Gastrocnemius medialis (tissue), 4 donors: ENCODE measurements around the gene LAMA2. TPM values are rescaled to one million over a fixed set of nuclear protein-coding genes. Genes with fewer than 3 reads are reported as not detected.

Experiments
- ATAC-seq, 2 donors: fragments of 150-250 bp; one replicate each; pipeline ENCODE4 v1.9.1; 2016
- DNase-seq, 2 donors: peaks; one replicate each; pipeline ENCODE4 v3.0.0-alpha.2; 2019
- H3K27ac ChIP-seq, 4 donors: fragments of 200-600 bp; sonication (generic); 1 replicate in 1 of 4; 2 replicates in 3 of 4; pipeline ENCODE4 v1.5.1; 2016 to 2018; ENCODE audit warnings: mild to moderate bottlenecking in 2 of 4, moderate library complexity in 1 of 4
- H3K27me3 ChIP-seq, 3 donors: fragments of 200-600 bp; sonication (generic) in 2 of 3; 1 replicate in 1 of 3; 2 replicates in 2 of 3; pipeline versions ENCODE4 v1.5.1 to v1.6.0; 2016 to 2019; ENCODE audit warnings: mild to moderate bottlenecking in 1 of 3, moderate library complexity in 1 of 3
- H3K36me3 ChIP-seq, 2 donors: fragments of 200-600 bp; sonication (generic) in 1 of 2; one replicate each; pipeline ENCODE4 v1.5.1; 2017 to 2018
- H3K4me1 ChIP-seq, 2 donors: fragments of 200-600 bp; sonication (generic) in 1 of 2; one replicate each; pipeline ENCODE4 v1.5.1; 2016 to 2017; ENCODE audit warnings: mild to moderate bottlenecking in 2 of 2
- H3K4me3 ChIP-seq, 4 donors: fragments of 200-600 bp; sonication (generic) in 3 of 4; 1 replicate in 1 of 4; 2 replicates in 3 of 4; pipeline ENCODE4 v1.5.1; 2016 to 2019; ENCODE audit warnings: mild to moderate bottlenecking in 2 of 4
- H3K9me3 ChIP-seq, 3 donors: fragments of 200-600 bp; sonication (generic) in 2 of 3; 1 replicate in 1 of 3; 2 replicates in 2 of 3; pipeline ENCODE4 v1.5.1; 2016 to 2019
- CTCF ChIP-seq, 5 experiments: fragments of 450-650 bp in 3 of 5; fragments of 200-600 bp in 2 of 5; sonication (generic) in 2 of 5; IDR thresholded peaks in 4 of 5; conservative IDR thresholded peaks in 1 of 5; 1 replicate in 4 of 5; 2 replicates in 1 of 5; pipeline ENCODE4 v1.5.1; 2016 to 2019; ENCODE audit warnings: antibody characterized with exemption in 5 of 5, mild to moderate bottlenecking in 3 of 5, moderate library complexity in 3 of 5
- POLR2A ChIP-seq, 2 donors: fragments of 450-650 bp; IDR thresholded peaks; one replicate each; pipeline ENCODE4 v1.6.1; 2017; ENCODE audit warnings: antibody characterized with exemption in 2 of 2, mild to moderate bottlenecking in 2 of 2, moderate library complexity in 2 of 2
- in situ Hi-C, 4 donors: fragments of 200-750 bp; cut with MboI; loops; one replicate each; pipeline versions ENCODE4 v1.15.0 to v1.8.0; 2017; ENCODE audit warnings: low sequenced_read_pairs in 4 of 4
- intact Hi-C: fragments of 100-400 bp; cut with DNase I; formaldehyde crosslinking; loops from one replicate; pipeline ENCODE4 v1.15.1; 2023; ENCODE audit warnings: low total_unique reads
- total RNA-seq, 4 donors: library from RNA; depleted of rRNA; stranded (reverse); fragments of >200 nt; gene quantifications; one replicate each; pipeline versions ENCODE4 v1.1.0 to v1.2.3, GENCODE V29; 2016

The LAMA2 gene
- total RNA-seq, 4 donors from 2014 or later, result 52.9 to 113 (median 71.3) TPM

- intact Hi-C loops, result no loop called here
- no peak for ATAC-seq
- no peak overlapping the region for H3K4me3 ChIP-seq
- no peak overlapping the region for H3K27ac ChIP-seq
- no peaks in the 10 kb centered on the region for H3K27me3 ChIP-seq
- no peaks in the 10 kb centered on the region for H3K36me3 ChIP-seq
- TF ChIP-seq CTCF (IDR thresholded peaks at IDR 0.05 in 4 of 5, conservative IDR thresholded peaks at IDR 0.05 in 1 of 5) (no peak), POLR2A (IDR thresholded peaks at IDR 0.05) (no peak)
- no peak for DNase-seq
- peaks cover 0 to 5% of the 10 kb centered on the region in 2 donors for H3K4me1 ChIP-seq
- H3K9me3 ChIP-seq, result no peaks in the 10 kb centered on the region
- in situ Hi-C loops, result loop anchor here in 1 of 4 donors (25.0 kb wide), 1 partner anchor 1499 kb away; no protein-coding TSS in a partner anchor
These were observed 353.1 kb downstream of the LAMA2 start for GRCh38 chr6:129236001-129236517.

GRCh38 chr6:129238991-129239390 lies 356.1 kb downstream of the LAMA2 start:
- Histone ChIP-seq H3K4me1 (peaks cover 0 to 5% of the 10 kb centered on the region in 2 donors), H3K27me3 (no peaks in the 10 kb centered on the region), H3K4me3 (no peak overlapping the region), H3K9me3 (no peaks in the 10 kb centered on the region), H3K36me3 (no peaks in the 10 kb centered on the region), H3K27ac (no peak overlapping the region)
- in situ Hi-C loops, result loop anchor here in 1 of 4 donors (25.0 kb wide), 1 partner anchor 1502 kb away; no protein-coding TSS in a partner anchor
- DNase-seq (no peak), ATAC-seq (no peak)
- TF ChIP-seq POLR2A (IDR thresholded peaks at IDR 0.05) (no peak), CTCF (IDR thresholded peaks at IDR 0.05 in 4 of 5, conservative IDR thresholded peaks at IDR 0.05 in 1 of 5) (no peak)
- intact Hi-C loops, result no loop called here

GRCh38 chr6:129239825-129240491 lies 357.0 kb downstream of the LAMA2 start:
- no peaks in the 10 kb centered on the region for H3K27me3 ChIP-seq
- TF ChIP-seq POLR2A (IDR thresholded peaks at IDR 0.05), result no peak
- TF ChIP-seq CTCF (IDR thresholded peaks at IDR 0.05 in 4 of 5, conservative IDR thresholded peaks at IDR 0.05 in 1 of 5), result no peak
- no peak for ATAC-seq
- H3K27ac ChIP-seq, result no peak overlapping the region
- H3K4me3 ChIP-seq, result no peak overlapping the region
- H3K9me3 ChIP-seq, result no peaks in the 10 kb centered on the region
- no peak for DNase-seq
- H3K4me1 ChIP-seq, result peaks cover 0 to 5% of the 10 kb centered on the region in 2 donors
- in situ Hi-C loops (loop anchor here in 1 of 4 donors (25.0 kb wide), 1 partner anchor 1503 kb away; no protein-coding TSS in a partner anchor), intact Hi-C loops (no loop called here)
- H3K36me3 ChIP-seq, result no peaks in the 10 kb centered on the region

GRCh38 chr6:129240492-129240853 lies 357.5 kb downstream of the LAMA2 start:
- Histone ChIP-seq H3K4me3 (no peak overlapping the region), H3K36me3 (no peaks in the 10 kb centered on the region), H3K27me3 (no peaks in the 10 kb centered on the region), H3K9me3 (no peaks in the 10 kb centered on the region), H3K4me1 (peaks cover 0 to 2% of the 10 kb centered on the region in 2 donors), H3K27ac (no peak overlapping the region)
- ATAC-seq (no peak), DNase-seq (no peak)
- TF ChIP-seq POLR2A (IDR thresholded peaks at IDR 0.05) (no peak), CTCF (IDR thresholded peaks at IDR 0.05 in 4 of 5, conservative IDR thresholded peaks at IDR 0.05 in 1 of 5) (no peak)
- intact Hi-C loops, result no loop called here
- in situ Hi-C loops, result loop anchor here in 1 of 4 donors (25.0 kb wide), 1 partner anchor 1503 kb away; no protein-coding TSS in a partner anchor
